HG02623 (cell line): ENCODE results near the gene DLG2.
"Not testable (repeated sequence)": the region's sequence is repeated elsewhere in the genome, so short reads cannot be mapped to it uniquely, and the experiment has no call there.

Experiments
- ATAC-seq: cut with Tn5 transposase; IDR thresholded peaks from one replicate; pipeline ENCODE4 v1.9.1; 2021; ENCODE audit warnings: moderate library complexity; ENCODE audit not compliant: unreplicated experiment

Gene DLG2

DNA sequence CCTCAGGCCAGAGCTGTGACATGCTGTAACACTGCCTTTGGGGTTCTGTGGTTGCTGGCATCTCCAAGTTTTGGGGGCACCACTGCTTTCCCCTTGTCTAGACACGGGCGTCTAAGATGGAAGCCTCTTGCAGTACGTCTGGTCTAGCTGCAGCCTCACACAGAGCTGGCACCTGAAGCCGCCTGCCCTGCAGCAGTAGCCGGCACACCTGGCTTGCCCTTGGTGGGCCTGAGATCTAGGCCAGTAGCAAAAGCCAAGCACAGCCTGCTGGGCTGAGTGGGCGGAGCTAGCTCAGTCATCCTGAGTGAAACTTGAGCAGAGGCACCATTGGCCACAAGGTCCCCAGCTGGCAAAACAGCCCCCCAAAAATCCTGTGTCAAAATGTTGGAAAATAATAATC is 154.2 kb downstream of the DLG2 start:
- no peak for ATAC-seq

DNA sequence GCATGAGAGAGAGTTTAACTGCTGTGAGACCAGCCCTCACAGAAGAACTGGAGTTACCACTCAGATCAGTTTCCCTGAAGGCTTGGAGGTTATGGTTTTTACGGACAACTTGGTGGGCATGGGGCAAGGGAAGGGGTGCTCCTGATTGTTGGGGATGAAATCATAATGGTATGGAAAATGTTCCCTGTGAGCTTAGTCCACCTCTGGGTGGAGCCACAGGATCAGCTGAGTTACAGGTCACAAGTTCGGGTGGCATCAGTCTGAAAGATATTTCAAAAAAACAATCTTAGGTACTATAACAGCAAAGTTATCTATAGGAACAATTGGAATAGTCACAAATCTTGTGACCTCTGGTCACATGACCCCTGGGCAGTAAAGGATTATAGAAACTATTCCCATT is 162.9 kb downstream of the DLG2 start:
- ATAC-seq, result no peak

- no peak for ATAC-seq
Observed at GRCh38 chr11:85459304-85459703, 167.8 kb downstream of the DLG2 start.

DNA sequence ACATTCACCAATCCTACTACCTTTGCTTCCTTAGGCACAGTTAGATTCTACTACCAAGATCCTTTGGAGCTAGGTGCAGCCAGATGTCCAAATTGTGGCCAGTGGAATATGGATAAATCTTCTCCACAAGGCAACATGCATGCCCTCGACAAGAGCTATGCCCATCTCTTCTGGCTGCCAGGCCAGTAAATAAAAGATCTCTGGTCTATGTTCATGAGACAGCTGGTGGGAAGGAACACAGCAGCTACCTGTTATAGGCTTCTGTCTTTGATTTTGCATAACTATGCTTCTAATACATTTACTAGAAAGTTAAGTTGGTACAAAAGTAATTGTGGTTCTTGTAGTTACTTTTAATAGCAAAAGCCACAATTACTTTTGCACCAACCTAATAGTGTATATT is 182.7 kb downstream of the DLG2 start:
- ATAC-seq, result no peak

DNA sequence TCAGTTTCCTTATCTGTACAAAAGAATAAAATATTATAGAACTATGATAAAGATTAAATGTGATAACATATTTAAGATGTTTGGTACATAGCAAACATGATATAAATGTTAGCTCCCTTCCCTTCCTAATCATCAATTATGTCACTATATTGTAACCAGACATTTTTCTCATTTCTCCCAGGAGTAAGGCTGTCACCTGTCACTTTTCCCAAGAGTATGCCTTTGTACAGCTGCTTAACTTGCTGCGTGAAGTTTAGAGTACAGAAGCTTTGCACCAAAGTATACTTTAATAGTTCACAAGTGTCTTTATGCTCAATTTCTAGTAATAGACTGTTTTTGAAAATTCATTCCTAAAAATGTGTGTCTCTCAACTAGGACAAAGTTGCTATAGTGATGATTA is 186.9 kb downstream of the DLG2 start:
- ATAC-seq, result no peak

- no peak for ATAC-seq
Observed at GRCh38 chr11:85438328-85438727, 188.8 kb downstream of the DLG2 start.

DNA sequence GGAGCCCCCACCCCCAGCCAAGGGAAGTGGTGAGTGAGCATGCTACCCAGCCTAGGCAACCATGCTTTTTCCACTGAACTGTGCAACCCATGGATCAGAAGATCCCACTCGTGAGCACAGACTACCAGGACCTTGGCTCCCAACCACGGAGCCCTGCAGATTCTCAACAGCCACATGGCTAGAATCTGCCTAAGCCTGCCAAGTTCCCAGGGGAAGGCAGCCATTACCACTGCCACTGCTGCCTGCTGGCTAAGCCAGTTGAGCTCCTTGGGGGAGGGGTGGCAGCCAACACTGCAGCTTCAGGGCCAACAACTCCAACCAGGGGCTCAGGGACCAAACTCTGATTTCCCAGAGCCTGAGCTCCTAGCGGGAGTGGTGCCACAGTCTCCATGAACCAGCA is 195.8 kb downstream of the DLG2 start:
- ATAC-seq, result no peak

DNA sequence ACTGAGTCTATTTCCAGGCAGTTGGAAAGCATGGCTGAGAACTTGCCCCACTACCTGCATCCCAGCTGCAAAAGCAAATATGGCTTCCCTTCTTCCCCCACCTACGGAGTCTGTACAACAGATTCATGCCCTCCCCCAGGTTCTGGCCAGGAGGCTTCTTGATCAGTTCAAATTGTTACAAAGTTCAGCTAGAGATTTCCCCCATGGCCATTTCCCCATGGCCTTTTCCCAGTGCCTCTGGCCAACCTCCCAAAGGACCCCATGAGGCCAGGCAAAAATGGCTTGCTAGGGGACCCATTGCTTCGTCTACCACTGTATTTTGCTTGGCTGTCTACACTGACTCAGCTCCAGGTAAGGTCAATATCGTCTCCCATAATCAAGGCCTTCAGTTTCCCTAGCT is 203.3 kb downstream of the DLG2 start:
- ATAC-seq, result no peak

DNA sequence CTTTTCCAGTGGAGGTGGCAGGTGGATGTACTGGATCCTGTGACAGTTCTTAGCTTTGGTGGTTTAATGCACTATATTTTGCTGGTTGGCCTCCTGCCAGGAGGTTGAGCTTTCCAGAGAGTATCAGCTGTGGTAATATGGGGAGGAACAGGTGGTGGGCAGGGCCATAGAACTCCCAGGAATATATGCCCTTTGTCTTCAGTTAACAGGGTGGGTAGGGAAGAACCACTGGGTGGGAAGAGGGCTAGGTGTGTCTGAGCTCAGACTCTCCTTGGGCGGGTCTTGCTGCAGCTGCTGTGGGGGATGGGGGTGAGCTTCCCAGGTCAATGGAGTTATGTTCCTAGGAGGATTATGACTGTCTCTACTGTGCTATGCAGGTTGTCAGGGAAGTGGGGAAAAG is 203.8 kb downstream of the DLG2 start:
- no peak for ATAC-seq

DNA sequence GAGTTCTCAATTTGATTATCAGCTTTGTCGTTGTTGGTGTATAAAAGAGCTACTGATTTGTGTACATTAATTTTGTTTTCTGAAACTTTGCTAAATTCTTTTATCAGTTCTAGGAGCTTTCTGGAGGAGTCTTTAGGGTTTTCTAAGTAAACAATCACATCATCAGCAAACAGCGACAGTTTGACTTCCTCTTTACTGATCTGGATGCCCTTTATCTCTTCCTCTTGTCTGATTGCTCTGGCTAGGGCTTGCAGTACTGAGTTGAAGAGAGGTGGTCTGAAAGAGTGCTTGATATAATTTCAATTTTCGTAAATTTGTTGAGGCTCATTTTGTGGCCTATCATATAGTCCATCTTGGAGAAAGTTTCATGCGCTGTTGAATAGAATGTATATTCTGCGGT is 213.0 kb downstream of the DLG2 start:
- ATAC-seq, result no peak

DNA sequence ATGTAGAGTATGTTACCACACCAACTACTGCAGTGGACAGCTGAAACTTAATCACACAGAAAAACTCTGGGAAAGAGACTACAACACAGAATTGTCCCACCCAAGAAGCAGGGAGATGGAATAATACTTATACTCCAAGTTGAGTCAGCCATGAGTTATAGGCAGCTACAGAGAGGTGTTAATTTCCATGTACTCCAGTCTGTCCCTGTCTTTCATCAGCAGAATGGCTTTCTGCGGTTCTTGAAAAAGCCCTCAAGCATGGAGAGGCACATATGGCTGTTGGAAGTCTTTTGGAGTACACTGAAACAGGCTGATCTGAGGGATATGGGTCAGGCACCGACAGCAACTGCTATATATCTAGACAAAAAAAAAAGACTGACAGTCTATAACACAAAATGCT is 219.5 kb downstream of the DLG2 start:
- no peak for ATAC-seq

DNA sequence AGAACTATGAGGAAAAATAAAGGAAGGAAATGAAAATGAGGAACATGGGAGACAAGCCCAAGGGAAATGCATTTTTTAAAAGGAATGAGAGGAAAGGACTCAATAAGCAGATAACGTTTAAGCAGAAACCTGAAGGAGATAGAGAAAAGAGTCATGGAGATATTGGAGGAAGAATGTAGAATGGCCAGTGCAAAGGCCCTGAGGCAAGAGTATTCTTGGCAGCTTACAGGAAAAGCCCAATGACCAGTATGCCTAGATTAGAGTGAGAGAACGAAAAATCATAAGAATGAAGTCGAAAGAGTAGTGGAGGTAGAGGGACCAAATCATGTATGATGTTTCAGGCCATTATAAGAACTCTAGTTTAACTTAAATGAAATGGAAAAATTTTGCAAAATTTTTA is 220.3 kb downstream of the DLG2 start:
- ATAC-seq, result no peak

GRCh38 chr11:85406316-85406715 is 220.8 kb downstream of the DLG2 start:
- ATAC-seq, result no peak

GRCh38 chr11:85395515-85396055 is 231.6 kb downstream of the DLG2 start:
- ATAC-seq, result not testable (repeated sequence)

DNA sequence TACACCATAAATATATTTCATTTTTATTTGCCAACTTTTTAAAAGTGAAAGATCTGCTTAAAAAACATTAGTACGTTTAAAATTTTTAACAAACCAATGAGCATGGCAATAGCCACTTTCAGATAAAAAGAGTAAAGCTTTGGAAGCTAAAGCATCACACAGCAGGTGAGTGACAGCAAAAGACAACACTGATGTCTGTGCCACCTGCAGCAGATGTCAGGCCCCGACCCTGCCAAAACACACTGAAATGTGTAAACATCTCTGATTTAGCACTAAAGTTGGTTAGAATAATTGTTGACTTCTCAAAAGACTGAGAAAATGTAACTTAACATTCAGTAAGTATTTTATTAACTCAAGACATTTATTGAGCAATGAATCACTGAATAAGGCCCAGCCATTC is 232.9 kb downstream of the DLG2 start:
- ATAC-seq, result no peak

DNA sequence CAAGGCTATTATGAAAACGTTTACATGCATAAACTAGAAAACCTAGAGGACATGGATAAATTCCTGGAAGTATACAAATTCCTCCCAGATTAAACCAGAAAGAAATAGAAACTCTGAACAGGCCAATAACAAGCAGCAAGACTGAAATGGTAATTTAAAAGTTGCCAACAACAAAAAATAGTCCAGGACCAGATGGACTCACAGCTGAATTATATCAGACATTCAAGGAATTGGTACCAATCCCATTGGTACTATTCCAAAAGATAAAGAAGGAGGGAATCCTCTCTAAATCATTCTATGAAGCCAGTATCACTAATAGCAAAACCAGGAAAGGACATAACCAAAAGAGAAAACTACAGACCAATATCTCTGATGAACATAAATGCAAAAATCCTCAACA is 236.0 kb downstream of the DLG2 start:
- no peak for ATAC-seq

DNA sequence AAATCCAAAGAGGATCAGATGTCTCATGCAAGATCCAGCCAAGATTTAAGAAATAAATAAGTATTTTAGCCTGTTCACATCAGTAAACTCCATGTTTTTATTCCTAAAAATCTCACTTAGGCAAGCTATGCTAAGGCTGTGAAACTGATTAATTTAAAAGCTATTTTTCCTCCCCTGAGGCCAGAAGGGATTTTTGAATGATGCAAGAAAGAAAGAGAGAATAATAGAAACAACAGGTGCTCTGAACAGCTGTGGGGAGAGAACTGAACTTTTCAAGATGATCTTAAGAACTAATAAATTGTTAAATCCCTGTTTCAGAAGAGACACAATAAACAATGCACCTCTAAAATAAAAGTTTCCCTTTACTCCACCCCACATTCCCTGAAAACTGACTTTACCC is 241.6 kb downstream of the DLG2 start:
- no peak for ATAC-seq

GRCh38 chr11:85385111-85385510 is 242.0 kb downstream of the DLG2 start:
- no peak for ATAC-seq

DNA sequence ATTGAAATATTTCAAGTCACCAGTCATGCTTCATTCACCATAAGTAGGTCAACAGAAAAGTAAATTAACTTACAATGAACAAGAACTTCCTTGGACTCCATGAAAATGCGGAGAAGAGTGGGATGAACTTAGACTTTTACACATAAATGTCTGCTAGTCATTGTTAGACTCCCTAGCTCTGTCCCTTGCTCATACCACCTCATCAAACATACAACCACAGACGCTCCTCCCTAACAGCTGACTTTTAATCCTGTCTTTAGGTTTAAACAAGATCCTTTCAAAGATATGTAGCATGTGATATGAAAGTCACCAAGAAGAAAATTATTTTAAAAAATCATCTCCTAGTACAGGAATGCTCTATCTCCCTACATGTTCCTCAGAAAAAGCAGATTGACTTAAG is 248.1 kb downstream of the DLG2 start:
- no peak for ATAC-seq

- no peak for ATAC-seq
Observed at GRCh38 chr11:85377901-85378300, 249.2 kb downstream of the DLG2 start.

- ATAC-seq, result no peak
Observed at GRCh38 chr11:85359859-85360258, 267.3 kb downstream of the DLG2 start.

DNA sequence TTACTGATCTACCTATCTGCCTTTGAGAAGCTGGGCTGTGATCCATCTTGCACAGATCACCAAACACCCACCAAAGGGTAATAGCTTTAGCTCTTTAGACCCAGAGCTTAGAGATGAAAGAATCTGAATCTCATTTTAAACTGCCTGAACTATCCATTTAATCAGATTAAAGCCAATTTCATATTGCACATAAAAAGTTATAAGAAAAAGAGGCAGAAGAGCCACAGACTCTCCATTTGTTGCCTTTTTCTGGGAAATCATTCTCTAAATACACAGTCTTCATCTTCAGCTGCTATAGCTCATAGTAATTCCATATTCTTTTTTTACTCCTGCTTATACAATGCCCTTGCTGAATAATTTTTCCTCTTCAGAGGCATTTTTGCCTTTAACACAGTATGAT is 271.2 kb downstream of the DLG2 start:
- ATAC-seq, result no peak

GRCh38 chr11:85349539-85349938 is 277.6 kb downstream of the DLG2 start:
- not testable (repeated sequence) for ATAC-seq

GRCh38 chr11:85348945-85349344 is 278.2 kb downstream of the DLG2 start:
- no peak for ATAC-seq
